CD8-positive, alpha-beta memory T cell (primary cell): ENCODE measurements around the gene NFASC. TPM values are rescaled to one million over a fixed set of nuclear protein-coding genes. Genes with fewer than 3 reads are reported as not detected.

Experiments
- CTCF ChIA-PET: fragments of 350-600 bp; sonication (Branson Sonifier 250); formaldehyde crosslinking; loops from one replicate; lab custom pipeline; 2021; ENCODE audit warnings: antibody characterized with exemption; lab: Charles Lee
- POLR2A ChIA-PET: fragments of 350-600 bp; sonication (Branson Sonifier 250); formaldehyde crosslinking; loops from one replicate; lab custom pipeline; 2021; ENCODE audit warnings: antibody characterized with exemption; lab: Charles Lee
- DNase-seq, 5 donors: peaks; one replicate each; pipeline versions ENCODE4 v3.0.0 to v3.0.0-alpha.2; 2020 to 2022; ENCODE audit warnings: mixed read lengths in 1 of 5
- H3K27ac ChIP-seq: one replicate; pipeline ENCODE4 v1.7.0; 2013; ENCODE audit warnings: low read depth, mild to moderate bottlenecking, low read length, moderate library complexity
- H3K27me3 ChIP-seq: 2 replicates; pipeline ENCODE4 v1.7.0; 2013; ENCODE audit warnings: low read length, mild to moderate bottlenecking; ENCODE audit not compliant: insufficient read depth, poor library complexity, severe bottlenecking
- H3K36me3 ChIP-seq: 2 replicates; pipeline ENCODE4 v1.7.0; 2013; ENCODE audit warnings: mild to moderate bottlenecking, low read length, moderate library complexity; ENCODE audit not compliant: insufficient read depth
- H3K4me1 ChIP-seq: 2 replicates; pipeline ENCODE4 v1.7.0; 2013; ENCODE audit warnings: mild to moderate bottlenecking, low read length, moderate library complexity; ENCODE audit not compliant: insufficient read depth
- H3K4me3 ChIP-seq: 2 replicates; pipeline ENCODE4 v1.7.0; 2013; ENCODE audit warnings: mild to moderate bottlenecking, low read length
- H3K9me3 ChIP-seq: 2 replicates; pipeline ENCODE4 v1.7.0; 2013; ENCODE audit warnings: mild to moderate bottlenecking, low read length
- H3K27ac Mint-ChIP-seq, 8 donors: one replicate each; pipeline ENCODE4 v1.8.0; 2020 to 2021; ENCODE audit warnings: mixed read lengths in 8 of 8, mild to moderate bottlenecking in 6 of 8, inconsistent platforms in 3 of 8, moderate library complexity in 3 of 8
- H3K27me3 Mint-ChIP-seq, 2 donors: one replicate each; pipeline ENCODE4 v1.8.0; 2020 to 2021; ENCODE audit warnings: mixed read lengths in 2 of 2, mild to moderate bottlenecking in 1 of 2, moderate library complexity in 1 of 2
- H3K36me3 Mint-ChIP-seq, 3 donors: one replicate each; pipeline ENCODE4 v1.8.0; 2020 to 2021; ENCODE audit warnings: mixed read lengths in 3 of 3, inconsistent platforms in 1 of 3, mild to moderate bottlenecking in 1 of 3
- H3K4me1 Mint-ChIP-seq, 3 donors: one replicate each; pipeline ENCODE4 v1.8.0; 2020 to 2021; ENCODE audit warnings: mixed read lengths in 3 of 3, inconsistent platforms in 1 of 3, mild to moderate bottlenecking in 1 of 3
- H3K4me3 Mint-ChIP-seq, 7 donors: one replicate each; pipeline ENCODE4 v1.8.0; 2020 to 2021; ENCODE audit warnings: mixed read lengths in 7 of 7, mild to moderate bottlenecking in 6 of 7, moderate library complexity in 4 of 7, inconsistent platforms in 2 of 7
- H3K9me3 Mint-ChIP-seq, 5 donors: one replicate each; pipeline ENCODE4 v1.8.0; 2020 to 2022; ENCODE audit warnings: mixed read lengths in 5 of 5, mild to moderate bottlenecking in 3 of 5, moderate library complexity in 2 of 5, inconsistent platforms in 1 of 5
- polyA plus RNA-seq: library from polyadenylated mRNA; unstranded; fragments of 300-500 nt; fragmentation: Illumina TruSeq; gene quantifications from one replicate; pipeline ENCODE4 v1.2.3, GENCODE V29; 2021
- total RNA-seq, 2 experiments: library from RNA; stranded (reverse); gene quantifications; one replicate each; pipeline ENCODE4 v1.2.3, GENCODE V29; 2021

Gene NFASC
- total and polyA plus RNA-seq, 3 experiments from 2014 or later: 0.11 to 0.16 TPM; not detected in 1

DNA sequence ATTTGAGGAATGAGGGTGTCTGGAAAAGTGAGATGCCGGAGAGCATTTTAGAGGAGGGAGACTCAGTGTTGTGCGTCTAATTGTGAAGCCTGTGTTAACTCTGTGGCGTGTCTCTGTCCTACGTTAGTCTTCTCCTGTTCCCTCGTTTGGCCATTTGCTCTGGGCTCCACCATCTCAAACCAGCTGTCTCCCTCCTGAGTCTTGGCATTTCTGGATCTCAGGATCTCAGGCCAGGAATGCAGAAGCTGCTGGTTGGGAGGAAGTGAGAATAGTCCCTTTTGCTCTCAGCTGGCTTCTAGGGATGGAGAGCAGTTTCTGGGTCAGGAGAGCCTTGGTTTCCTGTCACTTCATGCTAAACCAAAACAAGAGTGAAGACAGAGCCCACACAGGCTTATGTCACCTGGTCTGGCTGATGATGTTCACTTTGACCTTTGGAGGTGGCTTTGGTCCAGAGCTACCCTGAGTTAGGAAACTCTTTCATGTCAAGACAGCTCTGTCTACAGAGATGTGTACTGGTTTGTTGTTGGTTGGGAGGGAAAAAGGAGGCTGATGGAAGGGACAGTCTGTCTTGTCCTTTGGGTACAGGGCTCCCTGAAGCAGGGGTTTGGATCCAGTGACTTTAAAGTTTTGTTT, 859 bp downstream of the NFASC start:
- no peak overlapping the region for H3K4me3 ChIP-seq
- no peaks in the 10 kb centered on the region for H3K36me3 ChIP-seq
- no peaks in the 10 kb centered on the region for H3K9me3 Mint-ChIP-seq
- H3K27ac Mint-ChIP-seq: no peak overlapping the region
- no peak for DNase-seq
- ChIA-PET POLR2A (no interaction called here), CTCF (no interaction called here)
- H3K4me1 ChIP-seq: no peaks in the 10 kb centered on the region
- H3K4me3 Mint-ChIP-seq: no peak overlapping the region
- peaks cover 24 to 27% of the 10 kb centered on the region in 2 donors for H3K27me3 Mint-ChIP-seq
- no peaks in the 10 kb centered on the region for H3K27me3 ChIP-seq
- H3K9me3 ChIP-seq: no peaks in the 10 kb centered on the region
- H3K4me1 Mint-ChIP-seq: no peaks in the 10 kb centered on the region
- H3K27ac ChIP-seq: no peak overlapping the region
- no peaks in the 10 kb centered on the region for H3K36me3 Mint-ChIP-seq

DNA sequence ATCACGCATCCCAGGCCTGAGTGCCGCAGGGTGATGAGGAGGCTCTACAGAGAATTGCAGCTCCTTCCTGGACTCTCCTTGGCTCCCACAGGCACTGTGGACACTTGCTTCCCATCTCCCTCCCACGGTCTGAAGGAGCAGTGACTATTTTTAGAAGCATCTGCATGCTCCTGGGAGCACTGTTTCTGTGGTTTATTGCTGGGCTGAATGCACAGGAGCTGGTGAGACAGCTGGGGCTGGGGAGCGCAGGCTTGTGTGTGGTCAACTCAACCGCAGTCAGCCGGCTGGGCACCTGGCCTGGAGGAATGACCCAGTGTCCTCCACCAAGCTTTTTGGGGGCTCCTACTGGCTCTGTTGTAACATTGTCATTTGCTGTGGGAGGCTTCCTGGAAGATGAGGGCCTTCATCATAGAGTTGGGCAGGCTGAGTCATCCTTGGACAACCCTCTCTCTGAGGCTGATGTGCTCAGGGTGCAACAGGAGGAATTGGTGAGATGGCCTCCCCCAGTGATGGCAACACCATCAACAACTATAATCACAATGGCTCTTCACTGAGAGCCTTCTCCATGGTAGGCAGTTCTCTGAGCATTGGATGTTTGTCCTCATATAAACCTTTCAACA, 1.7 kb downstream of the NFASC start:
- Histone ChIP-seq H3K27me3 (no peaks in the 10 kb centered on the region), H3K4me1 (no peaks in the 10 kb centered on the region), H3K36me3 (no peaks in the 10 kb centered on the region), H3K4me3 (no peak overlapping the region), H3K27ac (no peak overlapping the region), H3K9me3 (no peaks in the 10 kb centered on the region)
- ChIA-PET CTCF (no interaction called here), POLR2A (no interaction called here)
- Mint-ChIP-seq H3K27me3 (peaks cover 23 to 26% of the 10 kb centered on the region in 2 donors), H3K27ac (no peak overlapping the region), H3K9me3 (no peaks in the 10 kb centered on the region), H3K4me3 (no peak overlapping the region), H3K36me3 (no peaks in the 10 kb centered on the region), H3K4me1 (no peaks in the 10 kb centered on the region)
- DNase-seq: no peak

DNA sequence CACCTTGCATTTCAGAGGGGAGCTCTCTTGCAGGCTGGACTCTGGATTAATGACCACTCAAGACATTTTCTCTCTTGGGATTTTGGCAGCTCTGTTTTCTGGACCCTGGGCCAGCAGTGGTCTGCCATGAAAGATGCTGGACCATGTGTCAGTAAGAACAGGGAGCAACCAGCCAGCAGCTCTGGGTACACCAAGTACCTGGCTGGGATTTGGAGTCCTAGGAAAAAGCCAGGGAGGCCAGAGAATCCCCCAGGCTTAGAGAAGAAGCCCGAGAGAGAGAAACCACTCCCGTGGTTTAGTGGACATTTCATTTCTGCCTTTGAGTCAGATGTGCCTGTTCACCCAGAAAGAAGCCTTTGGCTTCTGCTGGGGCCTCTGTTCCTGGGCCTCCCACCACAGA, 2.5 kb downstream of the NFASC start:
- POLR2A ChIA-PET: no interaction called here
- no peaks in the 10 kb centered on the region for H3K36me3 Mint-ChIP-seq
- H3K4me3 ChIP-seq: no peak overlapping the region

DNA sequence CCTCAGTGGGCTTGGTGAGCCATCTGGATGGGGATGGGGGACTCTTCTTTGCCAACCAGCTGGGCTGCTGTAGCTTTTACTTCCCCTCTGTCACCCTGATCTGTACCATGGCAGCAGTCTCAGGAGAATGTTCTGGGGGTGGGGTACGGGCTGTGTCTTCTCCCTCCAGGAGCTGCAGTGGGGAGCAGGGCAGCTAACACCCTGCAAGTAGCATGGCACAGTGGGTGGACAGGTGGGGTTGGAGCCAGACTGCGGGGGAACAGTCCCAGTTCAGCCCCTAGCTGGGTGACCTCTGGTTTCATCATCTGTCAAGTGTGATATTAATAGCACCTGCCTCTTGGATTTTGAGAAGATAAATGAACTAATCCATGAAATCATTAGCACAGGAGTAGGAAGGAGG, 3.1 kb downstream of the NFASC start:
- no peak overlapping the region for H3K4me3 ChIP-seq
- no peaks in the 10 kb centered on the region for H3K4me1 ChIP-seq
- ChIA-PET POLR2A (interaction anchor here (0.5 kb wide), 1 partner anchor 13 kb away, joined by 6 read pairs; no protein-coding TSS in a partner anchor), CTCF (no interaction called here)
- Mint-ChIP-seq H3K27me3 (peaks cover 26 to 40% of the 10 kb centered on the region in 2 donors), H3K4me1 (no peaks in the 10 kb centered on the region), H3K9me3 (no peaks in the 10 kb centered on the region), H3K27ac (no peak overlapping the region), H3K36me3 (no peaks in the 10 kb centered on the region), H3K4me3 (no peak overlapping the region)
- H3K9me3 ChIP-seq: no peaks in the 10 kb centered on the region
- H3K27ac ChIP-seq: no peak overlapping the region
- H3K27me3 ChIP-seq: no peaks in the 10 kb centered on the region
- H3K36me3 ChIP-seq: no peaks in the 10 kb centered on the region
- DNase-seq: no peak

More for the DNA sequence above, 2.5 kb downstream of the NFASC start:
- no peaks in the 10 kb centered on the region for H3K27me3 ChIP-seq
- no peaks in the 10 kb centered on the region for H3K4me1 ChIP-seq
- H3K36me3 ChIP-seq: no peaks in the 10 kb centered on the region
- CTCF ChIA-PET: no interaction called here
- Mint-ChIP-seq H3K27ac (no peak overlapping the region), H3K4me3 (no peak overlapping the region), H3K27me3 (peaks cover 26 to 34% of the 10 kb centered on the region in 2 donors), H3K9me3 (no peaks in the 10 kb centered on the region), H3K4me1 (no peaks in the 10 kb centered on the region)
- H3K9me3 ChIP-seq: no peaks in the 10 kb centered on the region
- DNase-seq: no peak
- H3K27ac ChIP-seq: no peak overlapping the region

DNA sequence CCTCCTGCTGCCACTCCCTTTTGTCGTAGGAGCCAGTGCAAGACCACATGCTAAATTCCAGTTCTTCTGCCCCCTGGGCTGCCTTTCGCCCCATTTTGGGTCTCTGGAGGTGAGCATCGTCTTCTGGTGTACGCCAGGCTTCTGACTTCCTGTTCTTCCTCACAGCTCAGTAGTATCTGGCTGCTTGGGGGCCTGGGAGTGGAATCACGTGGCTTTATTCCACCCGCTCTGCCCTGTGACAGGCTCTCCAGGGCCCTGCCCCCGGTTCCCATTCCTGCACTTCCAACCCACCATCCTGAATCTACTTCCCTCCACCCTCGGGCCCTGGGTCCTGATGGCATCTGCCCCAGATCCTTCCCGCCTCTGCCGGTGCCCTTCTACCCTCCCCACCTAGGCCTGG, 3.6 kb downstream of the NFASC start:
- DNase-seq: no peak
- Mint-ChIP-seq H3K4me3 (no peak overlapping the region), H3K27me3 (peaks cover 26 to 40% of the 10 kb centered on the region in 2 donors), H3K9me3 (no peaks in the 10 kb centered on the region), H3K4me1 (no peaks in the 10 kb centered on the region), H3K36me3 (no peaks in the 10 kb centered on the region), H3K27ac (no peak overlapping the region)
- no peaks in the 10 kb centered on the region for H3K9me3 ChIP-seq
- ChIA-PET CTCF (no interaction called here), POLR2A (interaction anchor here (0.5 kb wide), 1 partner anchor 13 kb away, joined by 6 read pairs; no protein-coding TSS in a partner anchor)
- no peak overlapping the region for H3K27ac ChIP-seq
- no peak overlapping the region for H3K4me3 ChIP-seq
- H3K4me1 ChIP-seq: no peaks in the 10 kb centered on the region
- no peaks in the 10 kb centered on the region for H3K27me3 ChIP-seq
- H3K36me3 ChIP-seq: no peaks in the 10 kb centered on the region

DNA sequence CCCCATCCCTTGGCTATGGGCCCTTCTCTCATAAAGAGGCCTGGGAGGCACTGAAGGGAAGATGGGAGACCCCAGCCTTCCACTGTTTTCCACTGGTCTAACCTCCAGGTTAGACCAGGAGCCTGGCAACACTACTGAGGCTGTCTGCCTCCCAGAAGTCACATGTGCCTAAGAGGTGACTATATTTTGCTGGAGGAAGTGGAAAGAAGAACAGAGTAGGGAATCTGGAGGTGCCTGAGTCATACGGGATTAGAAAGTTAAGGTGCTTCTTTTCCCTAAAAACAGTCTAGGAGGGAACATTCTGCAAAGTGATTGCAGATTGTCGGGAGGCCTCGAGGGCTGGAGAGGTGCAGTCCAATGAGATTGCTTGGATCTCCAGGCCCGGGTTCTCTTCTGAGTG, 4.6 kb downstream of the NFASC start:
- no peaks in the 10 kb centered on the region for H3K36me3 Mint-ChIP-seq
- DNase-seq: no peak
- H3K27ac Mint-ChIP-seq: no peak overlapping the region
- no peaks in the 10 kb centered on the region for H3K4me1 Mint-ChIP-seq
- H3K27me3 Mint-ChIP-seq: peaks cover 25 to 40% of the 10 kb centered on the region in 2 donors
- no peaks in the 10 kb centered on the region for H3K27me3 ChIP-seq
- no peak overlapping the region for H3K4me3 Mint-ChIP-seq
- H3K4me3 ChIP-seq: no peak overlapping the region
- H3K4me1 ChIP-seq: no peaks in the 10 kb centered on the region
- no peak overlapping the region for H3K27ac ChIP-seq
- no peaks in the 10 kb centered on the region for H3K9me3 Mint-ChIP-seq
- no peaks in the 10 kb centered on the region for H3K36me3 ChIP-seq
- no peaks in the 10 kb centered on the region for H3K9me3 ChIP-seq
- POLR2A ChIA-PET: no interaction called here
- CTCF ChIA-PET: no interaction called here

DNA sequence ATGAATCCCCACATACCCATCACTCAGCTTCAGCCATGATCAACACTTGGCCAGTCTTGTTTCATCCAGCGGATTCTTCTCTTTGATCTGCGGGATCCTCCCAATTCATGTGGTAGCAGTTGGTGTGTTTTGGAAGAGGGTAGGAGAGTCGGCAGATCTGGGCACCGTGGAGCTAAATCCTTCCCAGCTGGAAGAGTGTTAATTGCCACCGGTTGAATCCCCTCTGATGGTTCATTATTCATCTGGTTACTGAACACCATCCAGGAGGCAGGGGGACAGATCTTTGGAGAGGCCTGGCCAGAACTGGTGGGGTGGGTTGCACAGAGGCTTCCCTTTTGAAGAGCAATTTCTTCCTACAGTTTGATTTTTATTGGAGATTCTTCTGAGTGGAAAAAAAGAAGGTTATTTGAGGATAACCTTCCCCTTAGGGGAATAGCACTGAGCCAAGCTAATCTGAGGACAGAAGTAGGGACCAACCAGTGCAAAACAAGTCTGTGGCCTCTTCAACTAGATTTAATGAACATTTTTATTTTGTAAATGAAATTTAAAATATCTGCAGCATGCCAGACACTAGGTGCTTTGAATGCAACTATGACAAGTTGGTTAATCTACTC, 8.1 kb downstream of the NFASC start:
- Mint-ChIP-seq H3K4me3 (no peak overlapping the region), H3K27ac (no peak overlapping the region), H3K36me3 (no peaks in the 10 kb centered on the region), H3K27me3 (peaks cover 18 to 30% of the 10 kb centered on the region in 2 donors), H3K4me1 (no peaks in the 10 kb centered on the region), H3K9me3 (no peaks in the 10 kb centered on the region)
- Histone ChIP-seq H3K4me3 (no peak overlapping the region), H3K4me1 (no peaks in the 10 kb centered on the region), H3K27ac (no peak overlapping the region), H3K36me3 (no peaks in the 10 kb centered on the region), H3K27me3 (peaks cover 3% of the 10 kb centered on the region), H3K9me3 (no peaks in the 10 kb centered on the region)
- POLR2A ChIA-PET: no interaction called here
- no peak for DNase-seq
- CTCF ChIA-PET: no interaction called here

DNA sequence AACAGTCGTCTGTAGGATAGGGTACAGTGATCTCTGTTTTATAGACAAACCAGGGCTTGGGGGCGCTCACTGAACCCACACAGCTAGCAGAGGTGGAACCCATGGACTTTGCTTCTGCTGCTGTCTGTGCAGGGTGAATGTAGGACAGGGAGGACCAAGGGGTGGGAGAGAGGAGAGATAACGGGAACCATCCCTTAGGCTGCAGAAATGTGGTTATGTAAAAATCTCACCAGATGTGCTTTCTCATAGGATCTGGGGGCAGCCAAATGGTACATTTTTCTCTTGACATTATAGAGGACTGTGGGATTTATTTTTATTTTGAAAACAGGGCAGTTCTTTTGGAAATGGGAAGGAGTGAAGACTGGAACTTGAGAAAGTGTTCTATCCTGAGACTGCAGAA, 8.7 kb downstream of the NFASC start:
- peaks cover 13 to 33% of the 10 kb centered on the region in 2 donors for H3K27me3 Mint-ChIP-seq
- POLR2A ChIA-PET: no interaction called here
- no peak for DNase-seq
- H3K36me3 Mint-ChIP-seq: no peaks in the 10 kb centered on the region
- H3K9me3 Mint-ChIP-seq: no peaks in the 10 kb centered on the region
- H3K27ac Mint-ChIP-seq: no peak overlapping the region
- no peak overlapping the region for H3K4me3 Mint-ChIP-seq
- Histone ChIP-seq H3K27me3 (peaks cover 3% of the 10 kb centered on the region), H3K9me3 (no peaks in the 10 kb centered on the region), H3K36me3 (no peaks in the 10 kb centered on the region), H3K27ac (no peak overlapping the region), H3K4me1 (no peaks in the 10 kb centered on the region), H3K4me3 (no peak overlapping the region)
- H3K4me1 Mint-ChIP-seq: no peaks in the 10 kb centered on the region
- CTCF ChIA-PET: no interaction called here
